Body of pancreas (tissue), 4 donors: ENCODE results near the gene MYL7.

Source experiments
- POLR2A ChIP-seq, 3 donors: fragments of 450-650 bp; IDR thresholded peaks; one replicate each; pipeline ENCODE4 v1.6.1; 2016; ENCODE audit warnings: antibody characterized with exemption in 3 of 3, mild to moderate bottlenecking in 2 of 3
- TF ChIP-seq, protein P1 (sequence below), 7 experiments: fragments of 450-650 bp in 4 of 7; fragments of 200-600 bp in 3 of 7; sonication (generic) in 3 of 7; IDR thresholded peaks; one replicate each; pipeline ENCODE4 v1.5.1; 2016 to 2019; ENCODE audit warnings: antibody characterized with exemption in 7 of 7

DNA sequence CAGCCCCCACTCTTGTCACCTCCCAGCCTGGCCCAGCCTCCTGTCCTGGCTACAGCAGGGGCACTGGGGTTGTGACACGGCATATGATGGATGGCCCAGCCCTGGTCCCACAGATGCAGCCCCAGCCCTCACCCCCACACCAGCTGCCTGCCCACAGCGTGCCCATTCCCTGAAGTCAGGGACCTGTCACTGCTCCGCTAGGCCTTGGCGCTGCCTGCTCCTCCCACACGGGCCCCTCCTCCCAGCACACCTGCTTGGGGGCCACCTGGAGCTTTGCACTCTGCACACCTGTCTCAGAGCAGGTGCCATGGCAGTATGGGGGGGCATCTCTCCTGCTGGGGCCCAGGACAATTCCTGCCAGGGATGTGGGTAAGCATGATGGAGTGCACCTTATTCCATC lies 44.6 kb upstream of the MYL7 start:
- TF ChIP-seq, protein P1, sequence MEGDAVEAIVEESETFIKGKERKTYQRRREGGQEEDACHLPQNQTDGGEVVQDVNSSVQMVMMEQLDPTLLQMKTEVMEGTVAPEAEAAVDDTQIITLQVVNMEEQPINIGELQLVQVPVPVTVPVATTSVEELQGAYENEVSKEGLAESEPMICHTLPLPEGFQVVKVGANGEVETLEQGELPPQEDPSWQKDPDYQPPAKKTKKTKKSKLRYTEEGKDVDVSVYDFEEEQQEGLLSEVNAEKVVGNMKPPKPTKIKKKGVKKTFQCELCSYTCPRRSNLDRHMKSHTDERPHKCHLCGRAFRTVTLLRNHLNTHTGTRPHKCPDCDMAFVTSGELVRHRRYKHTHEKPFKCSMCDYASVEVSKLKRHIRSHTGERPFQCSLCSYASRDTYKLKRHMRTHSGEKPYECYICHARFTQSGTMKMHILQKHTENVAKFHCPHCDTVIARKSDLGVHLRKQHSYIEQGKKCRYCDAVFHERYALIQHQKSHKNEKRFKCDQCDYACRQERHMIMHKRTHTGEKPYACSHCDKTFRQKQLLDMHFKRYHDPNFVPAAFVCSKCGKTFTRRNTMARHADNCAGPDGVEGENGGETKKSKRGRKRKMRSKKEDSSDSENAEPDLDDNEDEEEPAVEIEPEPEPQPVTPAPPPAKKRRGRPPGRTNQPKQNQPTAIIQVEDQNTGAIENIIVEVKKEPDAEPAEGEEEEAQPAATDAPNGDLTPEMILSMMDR (IDR thresholded peaks at IDR 0.05), result no peak
- TF ChIP-seq POLR2A (IDR thresholded peaks at IDR 0.05), result peak in 1 of 3 donors; percentile 5
